Mesendoderm (in vitro differentiated cells): ENCODE data around the gene SUN1.

Experiments
- DNase-seq: peaks from one replicate; pipeline ENCODE4 v3.0.0; 2013
- H2AK5ac ChIP-seq: 2 replicates; pipeline ENCODE4 v1.6.1; 2013; ENCODE audit warnings: low read length, inconsistent platforms
- H2BK120ac ChIP-seq: 2 replicates; pipeline ENCODE4 v1.6.1; 2013; ENCODE audit warnings: low read depth, mild to moderate bottlenecking, low read length, moderate library complexity, mixed read lengths
- H2BK15ac ChIP-seq: replicated peaks from 2 replicates; pipeline ENCODE4 v1.6.1; 2013; ENCODE audit warnings: low read depth, mild to moderate bottlenecking, moderate library complexity
- H2BK5ac ChIP-seq: 2 replicates; pipeline ENCODE4 v1.6.1; 2013; ENCODE audit warnings: low read length, inconsistent platforms
- H3K18ac ChIP-seq: 2 replicates; pipeline ENCODE4 v1.6.1; 2013; ENCODE audit warnings: mild to moderate bottlenecking, low read length, mixed read lengths
- H3K23ac ChIP-seq: one replicate; pipeline ENCODE4 v1.6.1; 2013; ENCODE audit warnings: low read length
- H3K27ac ChIP-seq: 2 replicates; pipeline ENCODE4 v1.5.1; 2013; ENCODE audit warnings: low read depth, mild to moderate bottlenecking, inconsistent platforms, low read length, moderate library complexity
- H3K27me3 ChIP-seq: 2 replicates; pipeline ENCODE4 v1.6.1; 2013; ENCODE audit warnings: low read length, control low read depth, mild to moderate bottlenecking, inconsistent platforms; ENCODE audit not compliant: insufficient read depth, poor library complexity
- H3K36me3 ChIP-seq: 2 replicates; pipeline ENCODE4 v1.6.1; 2013; ENCODE audit warnings: low read length, inconsistent platforms; ENCODE audit not compliant: control insufficient read depth, insufficient read depth
- H3K4ac ChIP-seq: one replicate; pipeline ENCODE4 v1.6.1; 2013; ENCODE audit warnings: low read depth, mild to moderate bottlenecking, low read length, moderate library complexity
- H3K4me1 ChIP-seq: 2 replicates; pipeline ENCODE4 v1.6.1; 2013; ENCODE audit warnings: low read depth, low read length, inconsistent platforms; ENCODE audit not compliant: control insufficient read depth
- H3K4me2 ChIP-seq: 2 replicates; pipeline ENCODE4 v1.6.1; 2013; ENCODE audit warnings: low read length
- H3K4me3 ChIP-seq: 2 replicates; pipeline ENCODE4 v1.5.1; 2013; ENCODE audit warnings: mild to moderate bottlenecking, low read length
- H3K56ac ChIP-seq: one replicate; pipeline ENCODE4 v1.6.1; 2013; ENCODE audit warnings: low read length
- H3K79me1 ChIP-seq: 2 replicates; pipeline ENCODE4 v1.6.1; 2013; ENCODE audit warnings: low read length, inconsistent platforms
- H3K79me2 ChIP-seq: 2 replicates; pipeline ENCODE4 v1.6.1; 2013; ENCODE audit warnings: mild to moderate bottlenecking, low read length; ENCODE audit not compliant: control insufficient read depth, insufficient read depth
- H3K9ac ChIP-seq: 2 replicates; pipeline ENCODE4 v1.6.1; 2013; ENCODE audit warnings: low read length, inconsistent platforms
- H4K5ac ChIP-seq: one replicate; pipeline ENCODE4 v1.6.1; 2013; ENCODE audit warnings: low read length
- H4K8ac ChIP-seq: one replicate; pipeline ENCODE4 v1.6.1; 2013; ENCODE audit warnings: low read depth, mild to moderate bottlenecking, control low read depth, low read length, moderate library complexity
- WGBS: extraction: QIAGEN DNeasy Blood & Tissue Kit; methylation state at CpG from one replicate; pipeline ENCODE4 v1.1.7; 2013; ENCODE audit warnings: low lambda C conversion rate, missing lambda C conversion rate; ENCODE audit not compliant: insufficient coverage; ENCODE audit errors: extremely low coverage; 5-methylcytosine and 5-hydroxymethylcytosine counted together

Gene SUN1

GRCh38 chr7:879706-880105 lies 47.4 kb downstream of the SUN1 start:
- H3K27me3 ChIP-seq = no peaks in the 10 kb centered on the region
- H3K4me3 ChIP-seq = no peak overlapping the region
- no peak overlapping the region for H3K23ac ChIP-seq
- H3K56ac ChIP-seq = no peak overlapping the region
- no peak overlapping the region for H4K5ac ChIP-seq
- no peak overlapping the region for H2BK5ac ChIP-seq
- no peak overlapping the region for H2AK5ac ChIP-seq
- H2BK120ac ChIP-seq = no peak overlapping the region
- H3K4me2 ChIP-seq = no peak overlapping the region
- H4K8ac ChIP-seq = no peak overlapping the region
- H3K36me3 ChIP-seq = no peaks in the 10 kb centered on the region
- H3K18ac ChIP-seq = no peak overlapping the region
- no peak overlapping the region for H2BK15ac ChIP-seq
- H3K79me1 ChIP-seq = peaks cover 25% of the 10 kb centered on the region
- no peak for DNase-seq
- no peak overlapping the region for H3K9ac ChIP-seq
- H3K79me2 ChIP-seq = peaks cover 70% of the 10 kb centered on the region
- peaks cover 5% of the 10 kb centered on the region for H3K4me1 ChIP-seq
- no CpG with 5 or more reads among the region's 14 CpGs for WGBS
- H3K4ac ChIP-seq = no peak overlapping the region
- no peak overlapping the region for H3K27ac ChIP-seq

GRCh38 chr7:880450-880849 lies 48.2 kb downstream of the SUN1 start:
- H3K23ac ChIP-seq = no peak overlapping the region
- H2BK5ac ChIP-seq = no peak overlapping the region
- no peak overlapping the region for H4K8ac ChIP-seq
- H3K4ac ChIP-seq = no peak overlapping the region
- WGBS = no CpG with 5 or more reads among the region's 15 CpGs
- no peak overlapping the region for H3K4me2 ChIP-seq
- no peak overlapping the region for H3K27ac ChIP-seq
- no peak for DNase-seq
- H3K27me3 ChIP-seq = no peaks in the 10 kb centered on the region
- H3K4me3 ChIP-seq = no peak overlapping the region
- H2BK120ac ChIP-seq = no peak overlapping the region
- no peak overlapping the region for H3K18ac ChIP-seq
- H2BK15ac ChIP-seq = no peak overlapping the region
- H3K79me1 ChIP-seq = peaks cover 28% of the 10 kb centered on the region
- H3K9ac ChIP-seq = no peak overlapping the region
- H3K79me2 ChIP-seq = peaks cover 77% of the 10 kb centered on the region
- no peak overlapping the region for H3K56ac ChIP-seq
- H2AK5ac ChIP-seq = no peak overlapping the region
- no peaks in the 10 kb centered on the region for H3K36me3 ChIP-seq
- H4K5ac ChIP-seq = no peak overlapping the region
- peaks cover 4% of the 10 kb centered on the region for H3K4me1 ChIP-seq

- no peak overlapping the region for H2BK120ac ChIP-seq
- no peak overlapping the region for H3K4ac ChIP-seq
- H2BK5ac ChIP-seq = no peak overlapping the region
- peaks cover 88% of the 10 kb centered on the region for H3K79me2 ChIP-seq
- DNase-seq = no peak
- no peaks in the 10 kb centered on the region for H3K36me3 ChIP-seq
- H3K27me3 ChIP-seq = no peaks in the 10 kb centered on the region
- H3K56ac ChIP-seq = no peak overlapping the region
- no peak overlapping the region for H3K4me2 ChIP-seq
- no peak overlapping the region for H3K27ac ChIP-seq
- no peak overlapping the region for H3K9ac ChIP-seq
- no peak overlapping the region for H4K8ac ChIP-seq
- H3K18ac ChIP-seq = no peak overlapping the region
- no peak overlapping the region for H4K5ac ChIP-seq
- peaks cover 3% of the 10 kb centered on the region for H3K4me1 ChIP-seq
- H3K23ac ChIP-seq = no peak overlapping the region
- H2AK5ac ChIP-seq = no peak overlapping the region
- H3K79me1 ChIP-seq = peaks cover 36% of the 10 kb centered on the region
- no peak overlapping the region for H2BK15ac ChIP-seq
- H3K4me3 ChIP-seq = no peak overlapping the region
- WGBS = no CpG with 5 or more reads among the region's 20 CpGs
These were observed 49.4 kb downstream of the SUN1 start for GRCh38 chr7:881441-882234.

- no peaks in the 10 kb centered on the region for H3K27me3 ChIP-seq
- H2BK15ac ChIP-seq = no peak overlapping the region
- no peak overlapping the region for H4K8ac ChIP-seq
- peaks cover 3% of the 10 kb centered on the region for H3K4me1 ChIP-seq
- H3K23ac ChIP-seq = no peak overlapping the region
- H3K18ac ChIP-seq = no peak overlapping the region
- peaks cover 91% of the 10 kb centered on the region for H3K79me2 ChIP-seq
- H3K27ac ChIP-seq = no peak overlapping the region
- no peak overlapping the region for H4K5ac ChIP-seq
- H3K79me1 ChIP-seq = peaks cover 39% of the 10 kb centered on the region
- no peak overlapping the region for H2BK5ac ChIP-seq
- H3K36me3 ChIP-seq = no peaks in the 10 kb centered on the region
- no peak for DNase-seq
- no peak overlapping the region for H3K4me3 ChIP-seq
- no peak overlapping the region for H3K4ac ChIP-seq
- H2BK120ac ChIP-seq = no peak overlapping the region
- H3K9ac ChIP-seq = no peak overlapping the region
- H3K4me2 ChIP-seq = no peak overlapping the region
- H3K56ac ChIP-seq = no peak overlapping the region
- WGBS = no CpG with 5 or more reads among the region's 37 CpGs
- H2AK5ac ChIP-seq = no peak overlapping the region
These were observed 50.2 kb downstream of the SUN1 start for GRCh38 chr7:882336-883035.

- Histone ChIP-seq H4K5ac (no peak overlapping the region), H3K27me3 (no peaks in the 10 kb centered on the region), H3K56ac (no peak overlapping the region), H3K79me2 (peaks cover 90% of the 10 kb centered on the region), H3K18ac (no peak overlapping the region), H3K4me2 (no peak overlapping the region), H4K8ac (no peak overlapping the region), H2BK15ac (no peak overlapping the region), H3K27ac (no peak overlapping the region), H2BK120ac (no peak overlapping the region), H2AK5ac (no peak overlapping the region), H3K23ac (peak overlapping the region; percentile 24), H3K4ac (no peak overlapping the region), H3K9ac (no peak overlapping the region), H3K36me3 (no peaks in the 10 kb centered on the region), H3K4me3 (no peak overlapping the region), H3K4me1 (no peaks in the 10 kb centered on the region), H2BK5ac (no peak overlapping the region), H3K79me1 (peaks cover 38% of the 10 kb centered on the region)
- WGBS = no CpG with 5 or more reads among the region's 50 CpGs
- DNase-seq = no peak
These were observed 51.1 kb downstream of the SUN1 start for GRCh38 chr7:883055-884021.
